HG03520 (cell line): Measurements from ENCODE around the gene NCK2.

Source experiments
- ATAC-seq: cut with Tn5 transposase; IDR thresholded peaks from one replicate; pipeline ENCODE4 v1.9.1; 2021; ENCODE audit warnings: mild to moderate bottlenecking, moderate library complexity; ENCODE audit not compliant: unreplicated experiment

The NCK2 gene

DNA sequence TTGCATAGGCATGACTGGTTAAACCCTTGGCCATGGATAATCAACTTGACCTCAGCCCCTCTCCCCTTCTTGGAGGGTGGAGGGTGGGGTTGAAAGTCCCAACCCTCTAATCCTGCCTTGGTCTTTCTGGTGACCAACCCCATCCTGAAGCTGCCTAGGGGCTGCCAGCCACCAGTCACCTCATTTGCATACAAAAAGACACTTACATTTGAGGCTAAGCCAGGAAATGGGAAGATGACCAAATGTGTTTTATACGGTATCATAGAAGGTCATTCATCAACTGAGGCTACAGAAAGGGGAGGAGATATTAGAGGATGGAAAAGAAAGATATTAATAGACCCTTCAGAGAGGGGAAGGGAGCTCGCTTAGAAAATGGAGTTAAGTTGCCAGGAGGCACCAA lies 96.8 kb downstream of the NCK2 start:
- no peak for ATAC-seq

DNA sequence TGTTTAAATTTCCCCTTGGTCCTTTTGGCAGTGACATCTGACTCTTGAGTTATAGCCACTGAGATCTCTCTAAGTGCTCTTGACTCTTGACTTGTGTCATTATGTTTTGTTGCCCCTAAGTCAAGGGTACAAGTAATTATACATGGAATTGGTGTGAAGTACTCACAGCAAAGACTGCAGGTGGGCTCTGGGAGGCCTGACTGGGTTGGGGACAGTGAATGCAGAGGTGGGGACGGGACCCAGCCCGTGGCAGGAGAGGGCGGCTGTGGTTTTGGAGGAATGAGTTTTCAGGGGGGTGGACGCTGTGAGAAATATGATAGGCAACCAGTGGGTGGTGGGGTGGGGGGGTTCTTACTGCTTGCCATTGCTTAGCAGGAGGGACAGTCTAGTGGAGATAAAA lies 97.8 kb downstream of the NCK2 start:
- no peak for ATAC-seq

DNA sequence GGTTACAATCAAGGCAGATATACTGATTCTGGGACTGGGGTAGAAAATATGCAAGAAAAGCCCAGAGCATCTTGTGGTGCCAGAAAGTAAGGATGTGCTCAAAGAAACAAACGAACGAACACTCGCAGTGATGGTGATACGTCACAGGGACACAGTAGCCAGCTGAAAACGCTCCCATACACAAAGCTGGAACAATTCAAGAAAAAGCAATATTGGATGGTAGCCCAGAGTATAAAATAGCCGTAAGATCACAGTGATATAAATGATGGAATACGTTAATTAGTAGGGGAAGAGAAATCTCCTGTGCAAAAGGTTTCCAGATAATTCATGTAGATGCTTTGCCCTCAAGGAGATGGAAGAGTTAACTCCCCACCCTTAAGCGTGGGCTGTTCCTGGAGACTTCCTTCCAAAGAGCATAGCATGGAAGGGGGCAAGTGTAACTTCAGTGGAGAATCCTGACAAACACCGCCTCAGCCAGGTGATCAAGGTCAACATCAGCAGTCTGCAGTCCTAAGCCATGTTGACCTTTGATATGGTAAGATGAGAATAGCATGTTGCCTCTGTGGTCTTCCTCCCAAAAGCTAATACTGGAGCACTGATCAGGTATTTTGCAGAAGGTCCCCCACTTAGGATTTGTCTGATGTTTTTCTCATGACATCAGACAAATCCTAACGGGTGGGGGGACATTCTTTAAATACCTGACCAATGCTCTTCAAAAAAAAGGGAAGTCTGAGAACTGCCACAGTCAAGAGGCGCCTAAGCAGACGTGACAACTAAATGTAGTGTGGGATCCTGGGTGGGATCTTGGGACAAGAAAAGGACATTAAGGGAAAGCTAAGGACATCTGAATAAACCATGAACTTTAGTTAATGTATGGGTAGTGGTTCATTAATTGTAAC lies 99.0 kb downstream of the NCK2 start:
- no peak for ATAC-seq

DNA sequence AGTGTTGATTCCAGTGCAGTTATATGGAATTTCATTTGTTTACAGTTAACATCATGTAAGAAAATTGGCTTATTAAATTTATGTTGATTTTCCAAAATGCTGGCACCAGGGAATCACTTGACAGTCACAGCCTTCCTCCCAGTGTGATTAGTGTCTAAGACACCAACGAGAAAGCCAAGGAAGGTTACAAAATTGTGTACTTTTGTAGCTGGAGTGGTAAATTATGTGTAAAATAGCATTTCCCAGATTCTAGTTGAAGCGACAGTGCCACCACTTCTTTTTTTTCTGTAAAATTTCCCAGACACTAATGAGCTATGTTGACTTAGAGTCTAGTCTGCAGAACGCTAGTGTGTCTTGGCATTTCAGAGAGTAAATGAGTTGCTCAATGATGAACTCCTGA lies 101.3 kb downstream of the NCK2 start:
- ATAC-seq, result no peak

GRCh38 chr2:105847056-105847455 lies 102.3 kb downstream of the NCK2 start:
- no peak for ATAC-seq

DNA sequence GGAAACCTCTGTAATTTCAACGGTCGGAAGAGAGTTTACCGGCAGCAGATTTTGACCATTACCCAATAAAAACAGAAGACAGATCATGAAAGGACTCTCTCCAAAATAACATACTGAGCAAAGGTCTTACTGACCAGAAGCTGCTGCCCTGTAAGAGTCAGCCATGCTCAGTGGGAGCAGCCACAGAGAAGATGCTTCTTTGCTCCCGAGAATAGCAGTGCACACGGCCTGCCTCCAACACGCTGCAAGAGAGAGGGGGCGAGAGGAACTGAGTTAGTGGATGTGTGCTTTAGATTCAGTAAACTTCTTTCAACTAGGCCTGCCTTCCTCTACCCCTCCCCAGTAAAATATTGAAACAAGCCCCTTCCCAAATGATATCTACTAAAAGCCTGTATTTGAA lies 103.7 kb downstream of the NCK2 start:
- ATAC-seq, result no peak

- ATAC-seq, result no peak
Observed at GRCh38 chr2:105849431-105850179, 104.9 kb downstream of the NCK2 start.

GRCh38 chr2:105852066-105852465 lies 107.4 kb downstream of the NCK2 start:
- ATAC-seq, result no peak

DNA sequence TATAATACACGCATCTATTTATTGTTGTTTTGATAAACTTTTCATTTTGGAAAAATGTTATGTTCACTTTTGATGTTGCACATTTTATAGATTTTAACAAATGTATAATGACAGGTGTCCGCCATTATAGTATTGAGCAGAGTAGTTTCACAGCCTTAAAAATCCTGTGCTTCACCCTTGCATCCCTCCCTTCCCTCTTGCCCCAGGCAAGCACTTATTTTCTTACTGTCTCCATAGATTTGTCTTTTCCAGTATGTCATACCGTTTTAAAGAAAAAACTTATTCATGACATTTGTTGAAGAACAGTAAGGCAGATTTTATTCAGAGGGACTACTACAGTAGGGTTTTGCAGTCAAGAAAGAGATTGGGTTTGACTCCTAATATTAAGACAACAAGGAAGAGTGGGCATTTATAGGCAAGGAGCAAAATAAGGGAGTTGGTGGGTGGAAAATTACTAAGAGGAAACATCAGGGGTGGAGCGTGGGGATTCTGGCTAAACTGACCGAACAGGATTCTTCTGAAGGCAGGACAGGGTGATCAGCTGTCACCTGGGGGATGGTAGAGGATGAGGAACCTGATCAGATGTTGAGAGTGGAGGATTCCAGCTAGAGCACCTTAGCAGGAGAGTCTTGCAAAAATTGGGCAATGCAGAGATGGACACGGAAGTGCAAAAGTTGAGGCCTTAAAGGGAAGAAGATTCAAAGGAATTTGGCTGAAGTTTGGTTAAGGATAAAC lies 108.8 kb downstream of the NCK2 start:
- no peak for ATAC-seq

DNA sequence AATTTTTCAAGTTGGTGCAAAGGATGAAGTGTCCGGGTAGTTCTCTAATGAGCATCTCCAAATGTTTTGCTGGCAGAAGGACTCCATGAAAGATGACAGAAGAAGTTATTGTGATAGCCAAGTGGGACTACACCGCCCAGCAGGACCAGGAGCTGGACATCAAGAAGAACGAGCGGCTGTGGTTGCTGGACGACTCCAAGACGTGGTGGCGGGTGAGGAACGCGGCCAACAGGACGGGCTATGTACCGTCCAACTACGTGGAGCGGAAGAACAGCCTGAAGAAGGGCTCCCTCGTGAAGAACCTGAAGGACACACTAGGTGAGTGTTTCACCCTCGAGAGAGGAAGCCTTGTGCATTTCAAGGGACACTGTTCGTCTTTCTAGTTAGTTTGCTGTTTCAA lies 110.3 kb downstream of the NCK2 start:
- ATAC-seq, result no peak

DNA sequence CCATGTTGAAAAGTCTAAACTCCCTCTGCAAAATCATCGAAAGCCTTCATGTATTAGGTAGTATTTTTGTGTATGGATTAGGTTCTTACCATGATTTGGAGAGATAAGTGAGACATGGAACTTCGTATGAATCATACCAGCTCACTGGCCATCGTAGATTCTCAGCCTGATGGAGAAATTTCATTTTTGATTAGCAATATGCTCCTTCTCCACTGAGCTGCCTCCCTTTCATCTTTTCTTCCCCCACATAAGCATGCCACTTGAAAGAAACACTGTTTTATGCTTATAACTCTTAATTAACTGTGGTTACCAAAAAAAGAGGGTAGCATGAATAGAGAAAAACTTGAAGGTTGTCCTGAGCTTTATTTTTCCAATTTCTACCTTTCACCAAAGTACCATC lies 111.9 kb downstream of the NCK2 start:
- no peak for ATAC-seq

DNA sequence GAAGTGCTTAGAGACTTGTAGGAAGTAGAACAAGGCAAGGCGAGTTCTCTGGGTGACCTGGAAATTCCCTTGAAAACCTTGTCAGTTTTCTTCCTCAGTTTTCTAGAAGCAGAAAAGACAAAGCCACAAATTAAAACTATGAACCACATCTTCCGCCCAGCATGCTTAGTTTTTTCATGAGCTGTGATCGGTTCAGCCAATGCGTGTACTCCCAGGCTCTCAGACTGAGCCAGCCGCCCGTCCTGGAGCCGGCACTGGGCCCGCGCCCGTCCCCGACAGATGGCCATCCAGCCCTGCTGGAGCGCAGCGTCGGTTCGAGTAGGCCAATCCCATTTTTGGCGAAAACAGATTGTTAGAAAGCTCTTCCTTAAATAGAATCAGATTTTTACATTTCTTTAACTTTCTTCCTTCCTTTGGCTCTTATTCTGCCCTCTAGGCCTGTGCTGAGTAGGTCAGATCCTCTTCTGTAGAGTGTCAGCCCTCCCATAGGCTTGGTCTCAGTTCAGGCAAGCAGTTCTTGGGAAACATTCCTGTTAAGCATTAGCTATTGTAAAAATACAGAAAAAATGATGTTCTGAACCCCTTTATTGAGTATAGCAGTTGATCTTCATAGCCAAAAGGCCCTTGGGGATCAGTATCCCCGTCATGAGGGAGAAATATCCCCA lies 112.5 kb downstream of the NCK2 start:
- ATAC-seq, result no peak

DNA sequence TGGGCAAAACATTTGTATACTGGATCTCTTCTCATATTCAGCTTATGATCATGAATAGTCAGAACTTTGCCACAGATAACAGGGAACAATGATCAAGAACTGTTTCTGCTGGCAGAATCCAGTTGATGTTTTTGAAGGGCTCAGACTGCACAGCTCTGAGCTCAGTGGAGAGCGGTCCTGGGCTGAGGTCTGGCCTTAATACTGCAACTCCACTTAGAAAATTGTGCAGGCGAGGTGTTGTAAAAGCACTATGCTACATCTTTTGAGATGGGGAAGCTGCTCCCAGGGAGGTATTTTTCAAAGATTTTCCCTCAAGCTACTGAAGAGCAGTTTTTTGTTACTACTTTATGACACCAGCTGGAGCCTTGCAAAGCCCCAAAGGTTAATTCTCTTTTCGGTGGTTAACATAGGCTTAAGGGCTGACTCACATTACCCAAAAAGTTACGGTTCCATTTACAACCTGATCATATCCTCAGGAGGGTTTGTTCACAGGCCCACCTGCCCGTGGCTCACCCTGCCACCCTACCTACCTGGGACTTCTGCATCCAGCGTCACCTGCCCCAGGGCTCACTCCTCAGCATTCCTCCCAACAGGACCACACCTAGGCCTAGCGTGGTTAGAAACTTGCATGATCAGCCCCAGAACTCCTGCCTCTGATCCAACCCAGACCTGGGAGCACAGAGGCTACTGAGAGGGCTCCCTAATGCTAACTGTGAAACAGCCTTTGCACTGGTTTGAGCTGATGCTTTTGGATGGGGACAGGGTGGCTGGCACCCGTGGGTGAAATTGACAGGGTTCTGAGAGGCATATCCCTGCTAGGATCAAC lies 114.4 kb downstream of the NCK2 start:
- no peak for ATAC-seq

- no peak for ATAC-seq
Observed at GRCh38 chr2:105859694-105859951, 114.9 kb downstream of the NCK2 start.

- no peak for ATAC-seq
Observed at GRCh38 chr2:105860567-105860966, 115.9 kb downstream of the NCK2 start.

DNA sequence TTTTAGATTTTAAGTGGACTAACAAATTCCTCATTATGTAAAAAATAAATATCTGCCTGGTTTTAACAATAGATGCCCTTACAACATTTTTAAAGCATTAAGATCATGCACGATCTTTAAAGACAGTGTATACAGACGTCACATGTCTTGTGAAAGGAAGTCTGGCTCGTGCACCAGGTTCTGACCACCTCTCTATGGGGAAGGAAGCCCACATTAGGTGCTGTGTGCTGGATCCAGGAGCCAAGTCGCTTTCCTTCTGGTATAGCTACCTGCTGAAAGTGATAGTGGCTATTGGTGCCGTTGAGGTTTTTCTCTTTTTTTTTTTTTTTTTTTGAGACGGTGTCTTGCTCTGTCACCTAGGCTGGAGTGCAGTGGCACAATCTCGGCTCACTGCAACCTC lies 116.5 kb downstream of the NCK2 start:
- ATAC-seq, result no peak

- no peak for ATAC-seq
Observed at GRCh38 chr2:105862843-105863242, 118.1 kb downstream of the NCK2 start.

- ATAC-seq, result no peak
Observed at GRCh38 chr2:105864262-105864661, 119.5 kb downstream of the NCK2 start.

- no peak for ATAC-seq
Observed at GRCh38 chr2:105865222-105865913, 120.7 kb downstream of the NCK2 start.
